GM18507 (cell line): ENCODE results near the gene MED4.

Experiments used
- DNase-seq: peaks from one replicate; pipeline ENCODE4 v3.0.0; 2011; ENCODE audit warnings: low read depth; ENCODE audit not compliant: insufficient read length; ENCODE audit errors: extremely low spot score
- FAIRE-seq: peaks from 2 replicates; lab custom pipeline; 2011; peaks lifted over from hg19 to GRCh38; lab: Jason Lieb, UNC

Gene MED4, protein sequence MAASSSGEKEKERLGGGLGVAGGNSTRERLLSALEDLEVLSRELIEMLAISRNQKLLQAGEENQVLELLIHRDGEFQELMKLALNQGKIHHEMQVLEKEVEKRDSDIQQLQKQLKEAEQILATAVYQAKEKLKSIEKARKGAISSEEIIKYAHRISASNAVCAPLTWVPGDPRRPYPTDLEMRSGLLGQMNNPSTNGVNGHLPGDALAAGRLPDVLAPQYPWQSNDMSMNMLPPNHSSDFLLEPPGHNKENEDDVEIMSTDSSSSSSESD

DNA sequence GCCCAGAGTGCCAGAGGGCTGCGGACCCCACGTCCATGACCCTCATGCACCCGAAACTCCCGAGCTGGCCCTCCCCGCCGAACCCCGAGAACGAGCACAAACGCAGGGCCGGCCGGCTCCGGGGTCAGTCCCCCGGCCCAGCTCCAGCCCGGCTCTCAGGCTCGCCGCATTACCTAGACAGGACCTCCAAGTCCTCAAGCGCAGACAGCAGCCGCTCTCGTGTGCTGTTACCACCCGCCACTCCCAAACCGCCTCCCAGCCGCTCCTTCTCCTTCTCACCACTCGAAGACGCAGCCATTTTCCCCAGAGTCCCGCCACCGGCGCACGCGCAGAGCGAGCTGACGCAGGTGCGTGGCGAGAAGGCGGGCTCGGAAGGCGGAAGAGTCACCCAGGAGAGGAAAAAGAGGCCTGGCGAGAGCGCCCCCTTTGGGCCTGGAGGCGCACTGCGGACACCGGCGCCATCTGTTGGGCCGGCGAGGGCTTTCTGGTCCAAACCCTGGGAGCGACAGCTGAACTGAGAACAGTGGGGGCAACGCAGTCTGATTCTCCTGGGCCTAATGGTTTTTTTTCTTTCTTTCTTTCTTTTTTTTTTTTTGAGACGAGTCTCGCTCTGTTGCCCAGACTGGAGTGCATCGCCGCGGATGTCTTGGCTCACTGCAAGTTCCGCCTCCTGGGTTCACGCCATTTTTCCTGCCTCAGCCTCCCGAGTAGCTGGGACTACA is at the start of gene MED4:
Gene MED4 (minus strand): TSS at position 324 of the 722 bp plus-strand sequence. CDS start 26 bp downstream, at position 298.
- FAIRE-seq (peak; percentile 99), DNase-seq (peak; percentile 97)

DNA sequence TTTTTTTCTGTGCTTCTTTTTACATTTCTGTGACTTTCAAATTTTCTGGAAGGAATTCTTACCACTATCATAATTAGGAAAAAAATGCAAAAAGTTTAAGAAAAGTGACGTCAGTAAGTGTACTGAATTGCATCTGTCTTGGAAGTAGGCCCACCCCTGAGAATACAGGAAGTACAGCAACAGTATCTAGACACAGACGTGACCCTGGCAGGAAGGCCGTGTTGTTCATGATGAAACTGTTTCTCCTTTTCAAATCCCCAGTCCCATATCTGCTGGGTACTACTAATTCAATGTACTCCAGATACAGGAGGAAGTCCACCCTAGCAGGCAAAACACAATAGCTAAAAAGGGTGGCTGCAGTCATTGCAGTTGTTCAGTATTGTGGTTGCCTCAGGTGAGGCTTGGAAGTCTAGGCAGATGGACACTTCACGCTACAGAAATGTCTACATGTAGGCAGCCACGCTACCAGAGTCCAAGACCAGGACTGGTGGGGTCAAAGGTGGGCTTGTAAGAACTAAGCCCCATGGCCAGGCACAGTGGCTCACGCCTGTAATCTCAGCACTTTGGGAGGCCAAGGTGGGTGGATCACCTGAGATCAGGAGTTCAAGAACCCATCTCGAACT is 49.6 kb upstream of the MED4 start:
- DNase-seq = no peak
- no peak for FAIRE-seq

DNA sequence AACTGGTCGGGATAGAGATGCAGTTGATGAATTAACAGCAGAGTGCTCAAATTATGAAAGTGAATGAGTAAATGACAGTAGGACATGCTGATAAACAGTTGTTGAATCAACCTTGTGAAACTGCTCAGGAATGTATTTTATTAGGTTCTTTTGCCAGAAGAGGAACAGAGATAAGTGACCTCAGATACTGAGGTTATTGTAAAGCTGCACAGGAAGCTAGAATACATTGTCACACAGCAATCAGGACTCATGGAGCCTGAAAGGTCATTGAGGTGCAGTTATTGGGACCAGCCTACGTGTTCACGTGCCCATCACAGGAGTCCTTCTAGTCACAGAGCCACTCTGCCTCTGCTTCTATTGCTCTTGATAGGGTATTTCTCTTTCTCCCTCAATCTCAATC is 47.5 kb upstream of the MED4 start:
- FAIRE-seq (peak; percentile 67), DNase-seq (no peak)

DNA sequence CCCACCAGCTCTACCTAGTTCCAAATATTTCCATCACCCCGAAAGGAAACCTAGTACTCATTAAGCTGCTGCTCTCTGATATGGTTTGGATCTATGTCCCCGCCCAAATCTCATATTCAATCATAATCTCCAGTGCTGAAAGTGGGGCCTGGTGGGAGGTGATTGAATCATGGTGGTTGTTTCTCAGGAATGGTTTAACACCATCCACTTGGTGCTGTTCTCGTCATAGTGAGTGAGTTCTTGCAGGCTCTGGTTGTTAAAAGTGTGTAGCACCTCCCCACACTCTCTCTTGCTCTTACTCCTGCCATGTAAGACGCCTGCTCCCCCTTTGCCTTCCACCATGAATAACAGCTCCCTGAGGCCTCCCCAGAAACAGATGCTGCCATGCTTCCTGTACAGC is 43.4 kb upstream of the MED4 start:
- DNase-seq = no peak
- no peak for FAIRE-seq

DNA sequence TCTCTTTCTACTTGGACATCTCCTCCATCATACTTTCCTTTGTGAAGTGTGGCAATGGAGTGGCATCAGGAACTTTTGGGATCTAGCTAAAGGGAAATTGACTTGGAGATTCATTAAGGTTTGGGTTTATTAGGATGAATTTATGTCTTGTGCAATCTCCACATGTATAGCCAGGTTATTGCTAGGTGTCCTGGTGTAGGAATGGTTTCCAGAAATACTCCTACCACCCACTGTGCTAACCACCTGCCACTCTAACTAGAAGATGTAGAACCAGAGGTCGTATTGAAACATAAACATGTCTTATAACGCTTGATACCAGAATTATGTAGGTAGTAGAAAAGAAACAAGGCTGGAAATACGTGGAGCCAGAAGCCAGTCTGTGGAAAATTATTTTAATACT is 38.1 kb upstream of the MED4 start:
- no peak for DNase-seq
- FAIRE-seq = no peak

DNA sequence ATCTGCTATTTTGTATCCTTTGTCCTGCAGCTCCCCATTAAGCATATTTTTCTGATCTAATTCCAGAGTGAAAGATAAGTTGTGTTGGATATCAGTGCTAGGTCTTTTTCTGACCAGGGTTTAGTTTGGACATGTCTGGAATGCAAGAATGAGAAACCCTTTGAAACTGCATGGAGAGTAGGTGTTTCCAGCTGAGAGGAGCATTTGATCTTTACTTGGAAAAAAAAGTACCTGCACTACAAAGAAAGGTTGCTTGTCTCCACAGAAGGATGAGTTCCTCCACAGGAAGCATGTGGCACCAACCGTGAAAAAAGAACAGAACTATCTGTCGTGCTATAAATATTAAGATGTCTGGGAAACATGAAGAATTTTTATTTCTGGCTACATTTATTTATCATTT is 36.6 kb upstream of the MED4 start:
- FAIRE-seq = no peak
- no peak for DNase-seq

DNA sequence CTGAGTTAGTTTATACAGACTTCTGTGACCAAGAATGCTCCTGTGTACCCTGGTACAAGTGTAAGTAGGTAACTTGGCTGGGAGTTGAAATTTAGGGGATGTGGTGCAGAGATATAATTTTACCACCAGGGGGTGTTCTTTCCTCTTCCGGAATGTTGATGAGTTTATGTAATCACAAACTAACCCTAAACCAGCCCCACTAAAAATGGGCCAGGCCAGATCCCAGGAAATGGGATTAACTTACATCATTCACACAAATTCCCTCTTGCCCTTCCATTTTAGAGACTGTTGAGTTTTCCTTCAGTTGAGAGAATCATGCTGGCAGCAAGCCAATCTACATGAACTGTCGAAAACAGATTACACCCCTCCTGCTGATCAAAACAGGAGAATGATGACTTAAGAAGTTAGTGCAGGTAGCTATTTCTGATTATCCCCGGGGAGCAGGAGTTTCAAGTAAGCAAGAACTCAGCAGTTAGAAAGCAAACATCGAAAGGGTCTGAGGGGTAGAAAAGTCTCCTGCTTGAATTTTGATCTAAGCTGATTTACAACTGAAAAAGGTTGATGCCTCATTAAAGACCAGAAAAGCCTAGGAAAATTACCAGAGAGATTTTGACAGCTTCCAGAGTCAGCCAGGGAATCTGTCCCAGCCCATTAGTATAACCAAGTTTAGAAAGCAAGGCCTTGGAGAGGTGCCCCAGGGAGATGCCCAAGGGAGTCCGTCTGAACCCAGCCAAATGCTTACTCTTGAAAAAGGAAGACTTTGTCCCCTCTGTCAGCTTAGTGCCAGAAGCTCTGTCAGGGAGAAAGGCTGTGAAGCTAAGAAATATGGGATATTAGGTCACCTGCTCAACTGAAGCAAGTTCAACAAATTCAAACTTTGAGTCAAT is 32.3 kb upstream of the MED4 start:
- DNase-seq (peak; percentile 22), FAIRE-seq (peak; percentile 93)

DNA sequence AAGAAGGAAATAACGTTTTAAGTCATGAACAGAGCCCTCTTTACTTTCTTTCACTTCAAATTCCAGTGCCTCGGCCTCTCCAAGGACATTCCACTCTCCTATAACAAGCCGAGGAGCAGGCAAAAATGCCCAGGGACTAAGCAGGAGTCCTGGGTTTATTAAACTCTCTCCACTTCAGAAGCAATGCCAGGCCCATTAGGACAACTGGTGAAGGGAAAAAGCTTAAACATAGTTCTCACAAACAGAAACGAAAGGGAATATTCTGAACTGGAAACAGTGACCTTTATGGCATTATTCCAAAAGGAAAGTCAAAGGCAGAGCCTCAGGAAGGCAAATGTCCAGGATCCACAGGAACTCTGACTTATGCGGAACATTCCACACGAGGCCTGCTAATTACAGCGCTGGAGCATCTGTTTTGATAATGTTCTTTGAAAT is 30.9 kb upstream of the MED4 start:
- no peak for DNase-seq
- FAIRE-seq = no peak

DNA sequence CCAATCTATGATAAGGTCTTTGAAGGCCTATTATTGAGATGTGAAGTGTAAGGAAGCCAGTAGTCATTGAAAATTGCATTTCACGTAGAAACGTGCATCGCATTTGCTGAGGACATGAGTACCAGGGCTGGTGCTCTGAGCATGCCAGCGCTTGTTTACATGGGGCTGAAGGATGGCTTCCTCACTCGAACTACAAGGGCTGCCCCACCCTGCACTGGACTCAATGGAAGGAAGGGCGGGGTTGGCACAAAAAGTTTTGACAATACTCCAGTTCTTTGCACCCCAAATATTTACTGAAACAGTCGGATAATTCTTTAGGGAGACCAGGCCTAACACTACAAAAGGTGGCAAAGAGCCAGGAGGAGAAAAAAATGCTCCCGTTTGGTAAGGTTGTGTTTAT is 28.9 kb upstream of the MED4 start:
- DNase-seq (no peak), FAIRE-seq (no peak)

DNA sequence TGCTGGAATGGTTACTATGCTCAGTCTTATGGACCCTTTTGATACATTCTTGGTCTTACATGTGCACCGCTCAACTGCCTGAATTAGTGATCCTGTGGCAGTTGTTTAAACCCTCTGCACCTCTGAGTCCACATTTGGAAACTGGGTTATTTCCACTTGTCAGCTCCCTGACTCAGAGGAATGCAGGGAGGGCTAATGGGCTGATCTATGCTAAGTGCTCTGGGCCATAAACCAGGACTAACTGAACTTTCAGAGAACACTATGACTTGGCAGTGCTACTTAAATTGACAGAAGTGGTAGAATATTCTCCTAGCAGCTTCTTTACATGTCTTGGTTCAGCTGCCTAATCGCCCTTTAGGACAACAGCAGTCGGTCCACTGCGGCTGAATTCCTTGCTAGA is 26.8 kb upstream of the MED4 start:
- no peak for FAIRE-seq
- DNase-seq = no peak

DNA sequence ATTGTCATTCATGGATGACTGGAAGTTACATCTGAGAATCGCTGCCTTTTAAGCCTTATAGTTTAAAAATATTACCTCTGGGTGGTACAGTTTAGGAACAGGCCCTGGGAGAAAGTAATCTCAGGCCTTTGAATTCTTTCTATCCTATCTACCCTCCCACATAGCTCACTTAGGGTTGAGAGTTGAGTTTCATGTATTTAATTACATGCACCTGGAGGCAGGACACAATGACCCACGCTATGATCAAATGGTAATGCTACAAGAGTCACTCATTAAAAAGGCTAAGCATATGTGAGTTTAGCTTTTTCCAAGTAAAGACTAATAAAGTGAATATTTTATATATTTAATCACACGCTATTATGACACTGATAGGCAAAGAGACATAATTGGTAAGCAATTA is 25.3 kb upstream of the MED4 start:
- FAIRE-seq (no peak), DNase-seq (no peak)

DNA sequence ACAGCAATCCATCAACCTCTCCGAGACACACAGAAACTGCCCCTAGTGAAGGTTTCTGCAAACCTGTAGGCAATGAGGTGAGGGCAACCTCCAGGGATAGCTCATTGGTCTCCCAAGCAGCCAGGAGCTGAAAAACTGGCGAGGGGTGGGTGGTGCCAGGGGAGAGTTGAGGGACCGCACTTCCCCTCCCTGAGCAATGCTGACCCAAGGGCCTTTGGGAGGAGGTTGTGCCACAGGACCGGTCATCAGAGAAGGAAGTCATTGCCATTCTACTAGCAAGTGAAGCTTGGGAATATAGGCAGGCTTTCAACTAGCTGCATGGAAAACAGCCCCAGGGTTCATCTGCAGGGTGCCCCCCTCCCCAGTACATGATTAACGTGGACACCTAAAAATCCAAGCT is 23.1 kb upstream of the MED4 start:
- FAIRE-seq (no peak), DNase-seq (no peak)

DNA sequence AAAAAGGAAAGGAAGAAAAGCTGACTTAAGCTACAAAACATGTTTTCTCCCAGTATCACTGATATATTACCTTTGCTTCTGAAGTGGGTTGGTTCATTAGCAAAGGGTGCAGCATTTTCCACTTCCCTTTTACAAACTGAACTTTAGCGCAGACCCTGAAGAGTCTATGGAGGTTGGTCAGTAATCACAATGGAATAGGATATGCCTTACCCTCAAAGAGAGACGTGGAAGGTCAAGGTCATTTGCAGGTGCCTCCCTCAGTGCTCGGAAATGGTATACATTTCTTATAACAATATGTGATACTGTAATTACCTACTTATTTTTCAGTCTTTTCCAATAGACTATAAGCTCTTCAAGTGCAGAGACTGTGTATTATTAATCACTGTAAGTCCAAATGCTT is 21.9 kb upstream of the MED4 start:
- DNase-seq (no peak), FAIRE-seq (no peak)

DNA sequence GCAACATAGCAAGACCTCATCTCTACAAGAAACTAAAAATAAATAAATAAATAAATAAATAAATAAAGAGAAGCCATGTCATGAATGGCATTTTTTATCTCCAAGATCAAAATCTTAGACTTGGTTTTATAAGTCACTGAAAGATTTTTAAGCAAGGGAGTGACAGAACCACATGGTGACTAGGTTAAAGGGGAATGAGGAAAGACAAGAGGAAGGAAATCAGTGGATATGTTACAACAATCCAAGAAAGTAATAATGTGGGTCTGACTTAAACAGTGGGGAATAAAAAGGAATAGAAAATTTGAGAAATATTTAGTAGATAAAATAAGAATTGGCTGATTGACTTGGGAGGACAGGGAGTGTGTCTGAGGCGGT is 18.8 kb upstream of the MED4 start:
- no peak for FAIRE-seq

DNA sequence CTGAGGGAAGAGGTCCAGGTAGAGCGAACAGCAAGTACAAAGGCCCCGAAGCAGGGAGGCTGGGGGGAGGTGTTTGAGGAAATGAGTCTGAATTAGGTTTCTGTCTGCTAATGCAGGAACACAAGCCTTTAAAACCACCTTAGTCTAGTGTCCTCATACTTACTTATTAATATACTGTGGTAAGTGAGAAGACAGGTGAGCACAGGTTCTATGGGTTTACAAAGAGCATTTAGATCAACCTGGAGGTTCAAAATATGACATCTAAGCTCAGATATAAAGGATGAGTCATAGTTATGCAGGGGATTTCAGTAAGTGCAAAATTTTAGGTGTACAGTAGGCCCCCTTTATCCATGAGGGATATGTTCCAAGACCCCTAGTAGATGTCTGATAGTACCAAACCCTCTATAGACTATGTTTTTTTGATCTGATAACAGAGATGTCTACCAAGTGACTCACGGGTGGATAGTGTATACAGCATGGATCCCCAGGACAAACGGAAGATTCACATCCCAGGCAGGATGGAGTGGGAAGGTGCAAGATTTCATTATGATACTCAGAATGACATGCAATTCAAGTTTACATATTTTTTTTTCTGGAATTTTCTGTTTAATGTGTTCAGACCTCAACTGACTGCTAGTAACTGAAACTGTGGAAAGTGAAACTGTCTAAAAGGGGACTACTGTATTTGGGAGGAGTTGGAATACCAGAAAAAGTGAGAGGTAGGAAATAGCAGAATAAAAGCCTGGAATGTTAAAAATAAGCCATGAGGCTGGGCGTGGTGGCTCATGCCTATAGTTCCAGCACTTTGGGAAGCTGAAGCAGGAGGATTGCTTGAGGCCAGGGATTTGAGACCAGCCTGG is 18.2 kb upstream of the MED4 start:
- FAIRE-seq (no peak), DNase-seq (no peak)

More for the DNA sequence above, 18.8 kb upstream of the MED4 start:
- no peak for DNase-seq

DNA sequence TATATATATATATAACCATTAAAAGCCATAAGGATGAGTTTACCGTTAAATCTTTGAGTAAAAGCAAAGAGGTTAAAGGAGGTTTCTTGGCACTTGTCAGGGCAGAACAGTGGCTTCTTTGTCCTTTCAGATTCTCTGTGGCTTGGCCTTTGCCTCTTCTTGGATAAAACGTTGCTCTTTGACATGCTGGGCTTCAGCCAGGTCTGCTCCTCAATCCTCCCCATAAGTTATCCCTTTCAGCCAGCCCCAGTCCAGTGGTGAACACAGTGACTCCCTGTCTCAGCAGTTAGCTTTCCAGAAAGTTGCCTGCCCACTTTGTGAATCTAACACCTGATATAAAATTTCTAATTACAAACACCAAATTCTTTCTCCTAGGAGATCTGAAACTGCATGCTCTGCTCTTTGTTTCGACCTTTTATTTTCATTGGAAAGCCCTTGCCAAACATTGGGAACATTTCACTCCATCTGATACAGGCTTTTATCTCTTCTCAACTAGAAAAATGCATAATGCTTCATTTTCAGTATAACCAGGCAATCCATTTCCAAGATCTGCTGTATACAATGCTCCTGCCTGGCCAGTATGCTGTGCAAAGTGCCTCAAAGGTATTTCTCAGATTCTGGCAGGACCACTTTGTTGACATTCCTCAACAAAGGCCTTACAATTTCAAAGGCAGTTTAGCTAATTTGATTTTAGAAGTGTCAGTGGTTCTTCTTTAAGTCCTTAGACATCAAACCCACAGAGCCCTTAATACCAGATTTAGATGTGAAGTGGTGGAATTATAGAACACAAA is 16.2 kb upstream of the MED4 start:
- FAIRE-seq (no peak), DNase-seq (no peak)

DNA sequence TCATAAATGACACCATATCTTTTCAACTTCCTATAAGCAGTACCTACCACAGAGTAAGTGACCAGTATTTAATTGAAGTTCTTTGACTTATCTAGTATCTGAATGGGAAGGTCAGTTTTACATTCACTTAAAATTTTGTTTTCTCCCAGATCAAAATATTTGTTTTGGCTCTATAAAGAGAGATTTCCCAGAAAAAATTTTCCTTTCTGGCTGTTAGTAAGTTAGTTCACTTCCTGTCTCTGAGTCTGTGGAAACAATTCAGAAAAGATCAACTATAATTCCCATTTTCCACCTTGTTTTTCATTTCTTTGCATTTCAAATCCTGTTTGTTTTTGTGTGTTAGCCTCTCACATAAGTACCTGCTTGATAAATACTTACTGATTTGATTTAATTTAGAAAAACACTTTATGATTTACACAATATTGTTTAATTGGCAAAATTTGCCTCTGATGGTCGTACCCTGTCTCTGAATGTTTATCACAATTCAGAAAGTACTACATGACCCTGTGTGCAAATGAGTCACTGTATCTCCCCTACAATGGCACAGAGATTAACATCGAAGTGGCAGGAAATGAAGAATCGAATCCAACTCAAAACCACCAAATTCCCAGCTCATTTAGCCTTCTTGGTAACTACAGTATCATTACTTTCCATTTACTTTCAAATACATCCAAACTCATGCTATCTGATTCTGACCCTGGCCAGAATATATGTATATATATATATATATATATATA is 15.4 kb upstream of the MED4 start:
- FAIRE-seq (no peak), DNase-seq (no peak)

DNA sequence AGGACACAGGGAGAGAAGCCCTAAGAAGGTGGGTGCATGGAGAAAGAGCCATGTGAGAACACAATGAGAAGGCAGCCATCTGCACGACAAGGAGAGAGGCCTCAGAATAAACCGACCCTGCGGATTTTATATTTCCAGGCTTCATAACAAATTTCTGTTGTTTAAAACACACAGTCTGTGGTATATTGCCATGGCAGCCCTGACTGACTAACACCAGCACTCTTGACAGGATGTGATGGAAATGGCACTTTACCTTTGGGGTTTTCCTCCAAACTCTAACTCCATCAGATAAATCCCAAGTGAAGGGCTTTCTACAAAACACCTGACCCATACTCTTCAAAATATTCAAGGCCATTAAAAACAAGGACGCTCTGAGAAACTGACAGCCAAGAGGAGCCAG is 13.2 kb upstream of the MED4 start:
- FAIRE-seq (no peak), DNase-seq (no peak)
